ENCODE data around the gene SPATS2. TPM values are rescaled to one million over a fixed set of nuclear protein-coding genes. Genes with fewer than 3 reads are reported as not detected.

SPATS2 gene
- total RNA-seq, 4 donors from 2014 or later: 24.7 to 37.8 (median 30.1) TPM

GRCh38 chr12:49458816-49459215 is 91.6 kb downstream of the SPATS2 start:
- TF ChIP-seq CTCF (IDR thresholded peaks at IDR 0.05): no peak
- DNase-seq: no peak
- H3K27me3 ChIP-seq: no peaks in the 10 kb centered on the region
- no peaks in the 10 kb centered on the region for H3K36me3 ChIP-seq
- no peak overlapping the region for H3K27ac ChIP-seq
- intact Hi-C loops (cut with DNase I): no loop called here
- no peaks in the 10 kb centered on the region for H3K9me3 ChIP-seq
- H3K4me1 ChIP-seq: peaks cover 3 to 26% of the 10 kb centered on the region in 2 donors
- WGBS, 2 donors: 95 to 98% methylated on average over 3 of the region's 3 CpGs
- no peak overlapping the region for H3K4me3 ChIP-seq (replicated peaks in 1 of 3)

GRCh38 chr12:49461221-49461620 is 94.0 kb downstream of the SPATS2 start:
- 50 to 60% methylated on average over 1 of the region's 1 CpG for WGBS, 2 donors
- no peak for TF ChIP-seq CTCF (IDR thresholded peaks at IDR 0.05)
- no peak for TF ChIP-seq POLR2A (IDR thresholded peaks at IDR 0.05)
- no peak overlapping the region for H3K4me3 ChIP-seq (replicated peaks in 1 of 3)

GRCh38 chr12:49462083-49462744 is 95.0 kb downstream of the SPATS2 start:
- Histone ChIP-seq H3K36me3 (no peaks in the 10 kb centered on the region), H3K4me1 (peaks cover 3 to 15% of the 10 kb centered on the region in 2 donors), H3K27me3 (no peaks in the 10 kb centered on the region), H3K27ac (peak overlapping the region; percentile 31 to 69 (median 59)), H3K4me3 (replicated peaks in 1 of 3) (no peak overlapping the region), H3K9me3 (no peaks in the 10 kb centered on the region)
- no peak for TF ChIP-seq CTCF (IDR thresholded peaks at IDR 0.05)
- intact Hi-C loops (cut with DNase I): no loop called here
- DNase-seq: peak; percentile 64 to 76
- WGBS, 2 donors: 33 to 45% methylated on average over 10 to 11 of the region's 11 CpGs

More at GRCh38 chr12:49461221-49461620, 94.0 kb downstream of the SPATS2 start:
- H3K27ac ChIP-seq: no peak overlapping the region
- DNase-seq: no peak
- intact Hi-C loops (cut with DNase I): no loop called here
- H3K27me3 ChIP-seq: no peaks in the 10 kb centered on the region
- peaks cover 3 to 15% of the 10 kb centered on the region in 2 donors for H3K4me1 ChIP-seq
- no peaks in the 10 kb centered on the region for H3K36me3 ChIP-seq
- no peaks in the 10 kb centered on the region for H3K9me3 ChIP-seq

- H3K27ac ChIP-seq: no peak overlapping the region
- peaks cover 3 to 15% of the 10 kb centered on the region in 2 donors for H3K4me1 ChIP-seq
- TF ChIP-seq POLR2A (IDR thresholded peaks at IDR 0.05) (no peak), CTCF (IDR thresholded peaks at IDR 0.05) (no peak)
- H3K36me3 ChIP-seq: no peaks in the 10 kb centered on the region
- no peaks in the 10 kb centered on the region for H3K9me3 ChIP-seq
- no peak for DNase-seq
- no peaks in the 10 kb centered on the region for H3K27me3 ChIP-seq
- WGBS, 2 donors: 96 to 97% methylated on average over 2 of the region's 2 CpGs
- intact Hi-C loops (cut with DNase I): no loop called here
- no peak overlapping the region for H3K4me3 ChIP-seq (replicated peaks in 1 of 3)
These were observed 97.9 kb downstream of the SPATS2 start for GRCh38 chr12:49465132-49465531.

GRCh38 chr12:49470986-49471385 is 103.7 kb downstream of the SPATS2 start:
- no peak for DNase-seq
- no peaks in the 10 kb centered on the region for H3K9me3 ChIP-seq
- no peaks in the 10 kb centered on the region for H3K36me3 ChIP-seq
- H3K4me1 ChIP-seq: no peaks in the 10 kb centered on the region
- H3K27me3 ChIP-seq: no peaks in the 10 kb centered on the region
- intact Hi-C loops (cut with DNase I): no loop called here
- no peak overlapping the region for H3K4me3 ChIP-seq (replicated peaks in 1 of 3)
- no peak overlapping the region for H3K27ac ChIP-seq
- TF ChIP-seq CTCF (IDR thresholded peaks at IDR 0.05) (no peak), POLR2A (IDR thresholded peaks at IDR 0.05) (no peak)

Measured in thyroid gland (tissue), 4 donors.